Activated CD4-positive, alpha-beta T cell treated with anti-CD3 and anti-CD28 coated beads for 36 hours (primary cell): ENCODE measurements around the gene GATB. TPM values are rescaled to one million over a fixed set of nuclear protein-coding genes. Genes with fewer than 3 reads are reported as not detected.

Experiments used
- ATAC-seq: fragments of 200-7000 bp; cut with Tn5 transposase; one replicate; pipeline ENCODE4 v1.10.0; 2021; ENCODE audit warnings: mild to moderate bottlenecking, moderate library complexity
- CTCF ChIA-PET: fragments of 350-600 bp; sonication (Branson Sonifier 250); formaldehyde crosslinking; loops from one replicate; lab custom pipeline; 2021; ENCODE audit warnings: antibody characterized with exemption; lab: Charles Lee
- POLR2A ChIA-PET: fragments of 350-600 bp; sonication (Branson Sonifier 250); formaldehyde crosslinking; loops from one replicate; lab custom pipeline; 2021; ENCODE audit warnings: antibody characterized with exemption, inconsistent platforms; lab: Charles Lee
- DNase-seq: peaks from one replicate; pipeline ENCODE4 v3.0.0-alpha.2; 2020
- H3K27ac Mint-ChIP-seq: one replicate; pipeline ENCODE4 v1.8.0; 2021; ENCODE audit warnings: mixed read lengths
- H3K27me3 Mint-ChIP-seq: one replicate; pipeline ENCODE4 v1.8.0; 2021; ENCODE audit warnings: mixed read lengths
- H3K36me3 Mint-ChIP-seq: one replicate; pipeline ENCODE4 v1.8.0; 2021; ENCODE audit warnings: low read depth, mixed read lengths
- H3K4me1 Mint-ChIP-seq: one replicate; pipeline ENCODE4 v1.8.0; 2021; ENCODE audit warnings: mixed read lengths
- H3K4me3 Mint-ChIP-seq: one replicate; pipeline ENCODE4 v1.8.0; 2021; ENCODE audit warnings: mild to moderate bottlenecking, moderate library complexity, mixed read lengths
- H3K9me3 Mint-ChIP-seq: one replicate; pipeline ENCODE4 v1.8.0; 2021; ENCODE audit warnings: low read depth, mixed read lengths
- intact Hi-C, 2 experiments: fragments of 100-400 bp; cut with DNase I in 1 of 2; cut with micrococcal nuclease in 1 of 2; formaldehyde crosslinking; loops; one replicate each; pipeline versions ENCODE4 v1.14.2 to v1.15.1; 2022 to 2024; cut with DNase I, micrococcal nuclease
- total RNA-seq, 2 experiments: library from RNA; stranded (reverse); gene quantifications; one replicate each; pipeline ENCODE4 v1.2.3, GENCODE V29; 2021

Gene GATB
- total RNA-seq, 2 experiments from 2014 or later, result 21.2 to 25.6 TPM

GRCh38 chr4:151641983-151642382 is 118.8 kb downstream of the GATB start:
- no peak for DNase-seq
- Mint-ChIP-seq H3K36me3 (no peaks in the 10 kb centered on the region), H3K9me3 (no peaks in the 10 kb centered on the region)

GRCh38 chr4:151641167-151641566 is 119.6 kb downstream of the GATB start:
- ChIA-PET POLR2A (no interaction called here), CTCF (interaction anchor here (0.6 to 1.2 kb wide), 4 partner anchors 22 to 410 kb away, joined by 3 to 5 read pairs (median 4); no protein-coding TSS in a partner anchor)
- ATAC-seq, result no peak
- Mint-ChIP-seq H3K4me3 (no peak overlapping the region), H3K4me1 (no peaks in the 10 kb centered on the region), H3K36me3 (no peaks in the 10 kb centered on the region), H3K27ac (no peak overlapping the region), H3K9me3 (no peaks in the 10 kb centered on the region), H3K27me3 (no peaks in the 10 kb centered on the region)
- intact Hi-C loops, result no loop called here
- no peak for DNase-seq

More at GRCh38 chr4:151641983-151642382, 118.8 kb downstream of the GATB start:
- no peak overlapping the region for H3K4me3 Mint-ChIP-seq
- ATAC-seq, result no peak
- CTCF ChIA-PET, result interaction anchor here (0.6 to 1.0 kb wide), 2 partner anchors 10 to 60 kb away, joined by 5 read pairs; no protein-coding TSS in a partner anchor
- POLR2A ChIA-PET, result no interaction called here
- H3K27ac Mint-ChIP-seq, result no peak overlapping the region
- intact Hi-C loops, result no loop called here
- no peaks in the 10 kb centered on the region for H3K27me3 Mint-ChIP-seq
- H3K4me1 Mint-ChIP-seq, result no peaks in the 10 kb centered on the region

GRCh38 chr4:151640381-151640780 is 120.4 kb downstream of the GATB start:
- no peaks in the 10 kb centered on the region for H3K36me3 Mint-ChIP-seq
- CTCF ChIA-PET, result interaction anchor here (0.6 to 1.2 kb wide), 4 partner anchors 22 to 409 kb away, joined by 3 to 4 read pairs (median 3); no protein-coding TSS in a partner anchor
- intact Hi-C loops, result no loop called here
- H3K4me3 Mint-ChIP-seq, result no peak overlapping the region
- H3K9me3 Mint-ChIP-seq, result no peaks in the 10 kb centered on the region
- no peaks in the 10 kb centered on the region for H3K4me1 Mint-ChIP-seq
- no peak for ATAC-seq
- H3K27ac Mint-ChIP-seq, result no peak overlapping the region
- POLR2A ChIA-PET, result no interaction called here
- no peak for DNase-seq
- no peaks in the 10 kb centered on the region for H3K27me3 Mint-ChIP-seq

GRCh38 chr4:151638295-151638858 is 122.4 kb downstream of the GATB start:
- Mint-ChIP-seq H3K9me3 (no peaks in the 10 kb centered on the region), H3K4me1 (no peaks in the 10 kb centered on the region), H3K27me3 (peaks cover 2% of the 10 kb centered on the region), H3K27ac (no peak overlapping the region), H3K36me3 (no peaks in the 10 kb centered on the region), H3K4me3 (no peak overlapping the region)
- ChIA-PET POLR2A (no interaction called here), CTCF (interaction anchor here (0.8 to 1.6 kb wide), 2 partner anchors 11 to 25 kb away, joined by 3 to 4 read pairs; no protein-coding TSS in a partner anchor)
- no peak for DNase-seq
- intact Hi-C loops, result no loop called here
- ATAC-seq, result no peak

GRCh38 chr4:151631349-151631748 is 129.5 kb downstream of the GATB start:
- Mint-ChIP-seq H3K9me3 (no peaks in the 10 kb centered on the region), H3K4me3 (no peak overlapping the region), H3K36me3 (no peaks in the 10 kb centered on the region), H3K27ac (no peak overlapping the region), H3K27me3 (peaks cover 18% of the 10 kb centered on the region), H3K4me1 (no peaks in the 10 kb centered on the region)
- ChIA-PET CTCF (no interaction called here), POLR2A (no interaction called here)
- intact Hi-C loops, result no loop called here
- no peak for DNase-seq
- no peak for ATAC-seq

- Mint-ChIP-seq H3K36me3 (no peaks in the 10 kb centered on the region), H3K4me3 (no peak overlapping the region), H3K4me1 (no peaks in the 10 kb centered on the region), H3K27ac (no peak overlapping the region), H3K27me3 (peaks cover 18% of the 10 kb centered on the region), H3K9me3 (no peaks in the 10 kb centered on the region)
- CTCF ChIA-PET, result no interaction called here
- ATAC-seq, result no peak
- no peak for DNase-seq
- POLR2A ChIA-PET, result no interaction called here
- intact Hi-C loops, result no loop called here
These were observed 131.6 kb downstream of the GATB start for GRCh38 chr4:151629097-151629783.

- Mint-ChIP-seq H3K4me1 (no peaks in the 10 kb centered on the region), H3K4me3 (no peak overlapping the region), H3K27me3 (peaks cover 18% of the 10 kb centered on the region), H3K36me3 (no peaks in the 10 kb centered on the region), H3K9me3 (no peaks in the 10 kb centered on the region), H3K27ac (no peak overlapping the region)
- no peak for DNase-seq
- ChIA-PET POLR2A (no interaction called here), CTCF (interaction anchor here (1.3 to 1.5 kb wide), 2 partner anchors 10 to 16 kb away, joined by 4 read pairs; no protein-coding TSS in a partner anchor)
- intact Hi-C loops, result no loop called here
- no peak for ATAC-seq
These were observed 132.7 kb downstream of the GATB start for GRCh38 chr4:151628001-151628608.

GRCh38 chr4:151627491-151627890 is 133.3 kb downstream of the GATB start:
- Mint-ChIP-seq H3K27ac (no peak overlapping the region), H3K36me3 (no peaks in the 10 kb centered on the region), H3K4me3 (no peak overlapping the region), H3K27me3 (peaks cover 15% of the 10 kb centered on the region), H3K9me3 (no peaks in the 10 kb centered on the region), H3K4me1 (no peaks in the 10 kb centered on the region)
- CTCF ChIA-PET, result interaction anchor here (1.3 to 1.5 kb wide), 3 partner anchors 11 to 17 kb away, joined by 3 to 4 read pairs (median 4); no protein-coding TSS in a partner anchor
- intact Hi-C loops, result no loop called here
- ATAC-seq (no peak), DNase-seq (no peak)
- POLR2A ChIA-PET, result no interaction called here

GRCh38 chr4:151626751-151627150 is 134.1 kb downstream of the GATB start:
- ChIA-PET CTCF (interaction anchor here (1.3 to 1.5 kb wide), 3 partner anchors 11 to 16 kb away, joined by 3 to 4 read pairs (median 4); no protein-coding TSS in a partner anchor), POLR2A (no interaction called here)
- no peak overlapping the region for H3K4me3 Mint-ChIP-seq
- intact Hi-C loops, result no loop called here
- ATAC-seq (no peak), DNase-seq (no peak)
- no peaks in the 10 kb centered on the region for H3K36me3 Mint-ChIP-seq
- no peaks in the 10 kb centered on the region for H3K4me1 Mint-ChIP-seq
- H3K9me3 Mint-ChIP-seq, result no peaks in the 10 kb centered on the region
- peaks cover 16% of the 10 kb centered on the region for H3K27me3 Mint-ChIP-seq
- no peak overlapping the region for H3K27ac Mint-ChIP-seq

- DNase-seq, result no peak
- Mint-ChIP-seq H3K4me1 (no peaks in the 10 kb centered on the region), H3K27me3 (peaks cover 14% of the 10 kb centered on the region), H3K4me3 (no peak overlapping the region), H3K27ac (no peak overlapping the region), H3K9me3 (no peaks in the 10 kb centered on the region), H3K36me3 (no peaks in the 10 kb centered on the region)
- no peak for ATAC-seq
- ChIA-PET CTCF (interaction anchor here (0.9 to 1.4 kb wide), 2 partner anchors 16 to 25 kb away, joined by 3 read pairs; no protein-coding TSS in a partner anchor), POLR2A (no interaction called here)
- intact Hi-C loops, result no loop called here
These were observed 134.6 kb downstream of the GATB start for GRCh38 chr4:151626228-151626627.

- Mint-ChIP-seq H3K27ac (no peak overlapping the region), H3K36me3 (no peaks in the 10 kb centered on the region), H3K4me3 (no peak overlapping the region), H3K4me1 (no peaks in the 10 kb centered on the region), H3K9me3 (no peaks in the 10 kb centered on the region), H3K27me3 (peaks cover 12% of the 10 kb centered on the region)
- intact Hi-C loops, result no loop called here
- CTCF ChIA-PET, result interaction anchor here (0.6 to 0.9 kb wide), 2 partner anchors 19 to 26 kb away, joined by 3 read pairs; no protein-coding TSS in a partner anchor
- POLR2A ChIA-PET, result no interaction called here
- no peak for DNase-seq
- no peak for ATAC-seq
These were observed 135.9 kb downstream of the GATB start for GRCh38 chr4:151624626-151625565.
